ENCODE data around the gene DNAAF3.
A peak's percentile ranks its signal among the peaks of the same experiment; 100 is the strongest.
"Not testable (repeated sequence)": the region's sequence is repeated elsewhere in the genome, so short reads cannot be mapped to it uniquely, and the experiment has no call there.

Gene DNAAF3

GRCh38 chr19:55206664-55207500 is 40.5 kb upstream of the DNAAF3 start (continued):
- TF ChIP-seq CTCF (tag by site-specific recombination; IDR thresholded peaks at IDR 0.05), result no peak
- TF ChIP-seq ZBTB20 (tag by site-specific recombination; IDR thresholded peaks at IDR 0.05), result 0 out of 2 replicates have a peak, but pooled peaks have one; percentile 24
- TF ChIP-seq ZNF426 (tag by site-specific recombination; IDR thresholded peaks at IDR 0.05), result no peak
- peak; percentile 52; the same call in 1 of the 2 replicates for TF ChIP-seq ZEB2 (tag by site-specific recombination; IDR thresholded peaks at IDR 0.05)
- TF ChIP-seq ZNF792 (tag by site-specific recombination; IDR thresholded peaks at IDR 0.05), result no peak
- TF ChIP-seq, protein P1, sequence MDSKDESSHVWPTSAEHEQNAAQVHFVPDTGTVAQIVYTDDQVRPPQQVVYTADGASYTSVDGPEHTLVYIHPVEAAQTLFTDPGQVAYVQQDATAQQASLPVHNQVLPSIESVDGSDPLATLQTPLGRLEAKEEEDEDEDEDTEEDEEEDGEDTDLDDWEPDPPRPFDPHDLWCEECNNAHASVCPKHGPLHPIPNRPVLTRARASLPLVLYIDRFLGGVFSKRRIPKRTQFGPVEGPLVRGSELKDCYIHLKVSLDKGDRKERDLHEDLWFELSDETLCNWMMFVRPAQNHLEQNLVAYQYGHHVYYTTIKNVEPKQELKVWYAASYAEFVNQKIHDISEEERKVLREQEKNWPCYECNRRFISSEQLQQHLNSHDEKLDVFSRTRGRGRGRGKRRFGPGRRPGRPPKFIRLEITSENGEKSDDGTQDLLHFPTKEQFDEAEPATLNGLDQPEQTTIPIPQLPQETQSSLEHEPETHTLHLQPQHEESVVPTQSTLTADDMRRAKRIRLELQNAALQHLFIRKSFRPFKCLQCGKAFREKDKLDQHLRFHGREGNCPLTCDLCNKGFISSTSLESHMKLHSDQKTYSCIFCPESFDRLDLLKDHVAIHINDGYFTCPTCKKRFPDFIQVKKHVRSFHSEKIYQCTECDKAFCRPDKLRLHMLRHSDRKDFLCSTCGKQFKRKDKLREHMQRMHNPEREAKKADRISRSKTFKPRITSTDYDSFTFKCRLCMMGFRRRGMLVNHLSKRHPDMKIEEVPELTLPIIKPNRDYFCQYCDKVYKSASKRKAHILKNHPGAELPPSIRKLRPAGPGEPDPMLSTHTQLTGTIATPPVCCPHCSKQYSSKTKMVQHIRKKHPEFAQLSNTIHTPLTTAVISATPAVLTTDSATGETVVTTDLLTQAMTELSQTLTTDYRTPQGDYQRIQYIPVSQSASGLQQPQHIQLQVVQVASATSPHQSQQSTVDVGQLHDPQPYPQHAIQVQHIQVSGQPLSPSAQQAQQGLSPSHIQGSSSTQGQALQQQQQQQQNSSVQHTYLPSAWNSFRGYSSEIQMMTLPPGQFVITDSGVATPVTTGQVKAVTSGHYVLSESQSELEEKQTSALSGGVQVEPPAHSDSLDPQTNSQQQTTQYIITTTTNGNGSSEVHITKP (tag by site-specific recombination; IDR thresholded peaks at IDR 0.05), result peak; percentile 41; the same call in 1 of the 2 replicates
- TF ChIP-seq, protein P2, sequence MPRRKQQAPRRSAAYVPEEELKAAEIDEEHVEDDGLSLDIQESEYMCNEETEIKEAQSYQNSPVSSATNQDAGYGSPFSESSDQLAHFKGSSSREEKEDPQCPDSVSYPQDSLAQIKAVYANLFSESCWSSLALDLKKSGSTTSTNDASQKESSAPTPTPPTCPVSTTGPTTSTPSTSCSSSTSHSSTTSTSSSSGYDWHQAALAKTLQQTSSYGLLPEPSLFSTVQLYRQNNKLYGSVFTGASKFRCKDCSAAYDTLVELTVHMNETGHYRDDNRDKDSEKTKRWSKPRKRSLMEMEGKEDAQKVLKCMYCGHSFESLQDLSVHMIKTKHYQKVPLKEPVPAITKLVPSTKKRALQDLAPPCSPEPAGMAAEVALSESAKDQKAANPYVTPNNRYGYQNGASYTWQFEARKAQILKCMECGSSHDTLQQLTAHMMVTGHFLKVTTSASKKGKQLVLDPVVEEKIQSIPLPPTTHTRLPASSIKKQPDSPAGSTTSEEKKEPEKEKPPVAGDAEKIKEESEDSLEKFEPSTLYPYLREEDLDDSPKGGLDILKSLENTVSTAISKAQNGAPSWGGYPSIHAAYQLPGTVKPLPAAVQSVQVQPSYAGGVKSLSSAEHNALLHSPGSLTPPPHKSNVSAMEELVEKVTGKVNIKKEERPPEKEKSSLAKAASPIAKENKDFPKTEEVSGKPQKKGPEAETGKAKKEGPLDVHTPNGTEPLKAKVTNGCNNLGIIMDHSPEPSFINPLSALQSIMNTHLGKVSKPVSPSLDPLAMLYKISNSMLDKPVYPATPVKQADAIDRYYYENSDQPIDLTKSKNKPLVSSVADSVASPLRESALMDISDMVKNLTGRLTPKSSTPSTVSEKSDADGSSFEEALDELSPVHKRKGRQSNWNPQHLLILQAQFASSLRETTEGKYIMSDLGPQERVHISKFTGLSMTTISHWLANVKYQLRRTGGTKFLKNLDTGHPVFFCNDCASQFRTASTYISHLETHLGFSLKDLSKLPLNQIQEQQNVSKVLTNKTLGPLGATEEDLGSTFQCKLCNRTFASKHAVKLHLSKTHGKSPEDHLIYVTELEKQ (tag by site-specific recombination; IDR thresholded peaks at IDR 0.05; ENCODE audit: borderline replicate concordance), result no peak
- no peak for TF ChIP-seq ZNF157 (tag by site-specific recombination; IDR thresholded peaks at IDR 0.05)

- H3K36me3 ChIP-seq (ENCODE audit: control insufficient read depth in 2 of 2, insufficient read depth in 1 of 2, low read length in 2 of 2); H3K9me3 ChIP-seq (ENCODE audit: control insufficient read depth, insufficient read depth, low read depth, low read length); H3K4me1 ChIP-seq (ENCODE audit: control insufficient read depth, insufficient read depth, low read length); H3K4me3 ChIP-seq (ENCODE audit: low read depth, low read length); POLR2A ChIA-PET; H3K27ac ChIP-seq (ENCODE audit: extremely low read depth, low read depth, low read length): not testable (repeated sequence)
- TF ChIP-seq CTCF (tag by site-specific recombination; IDR thresholded peaks at IDR 0.05), result peak; percentile 16; the same call in 1 of the 2 replicates
- CTCF ChIA-PET, result interaction anchor here (0.7 to 1.0 kb wide), 4 partner anchors 10 to 252 kb away, joined by 3 to 4 read pairs (median 3); no protein-coding TSS in a partner anchor
Observed at GRCh38 chr19:55202199-55202598, 35.8 kb upstream of the DNAAF3 start.

Measured in HEK293 (cell line).